Panc1 (cell line): ENCODE data around the gene AK8.

Source experiments
- CTCF ChIP-seq: fragments of 450-650 bp; IDR thresholded peaks from 2 replicates; pipeline ENCODE4 v1.5.1; 2017; ENCODE audit warnings: mild to moderate bottlenecking
- REST ChIP-seq, 2 experiments: IDR thresholded peaks; 2 replicates each; pipeline ENCODE4 v1.6.1; 2011 to 2012; ENCODE audit warnings: low read depth in 2 of 2, control low read depth in 1 of 2, low read length in 1 of 2, mild to moderate bottlenecking in 1 of 2, moderate library complexity in 1 of 2; ENCODE audit not compliant: insufficient read depth in 1 of 2

DNA sequence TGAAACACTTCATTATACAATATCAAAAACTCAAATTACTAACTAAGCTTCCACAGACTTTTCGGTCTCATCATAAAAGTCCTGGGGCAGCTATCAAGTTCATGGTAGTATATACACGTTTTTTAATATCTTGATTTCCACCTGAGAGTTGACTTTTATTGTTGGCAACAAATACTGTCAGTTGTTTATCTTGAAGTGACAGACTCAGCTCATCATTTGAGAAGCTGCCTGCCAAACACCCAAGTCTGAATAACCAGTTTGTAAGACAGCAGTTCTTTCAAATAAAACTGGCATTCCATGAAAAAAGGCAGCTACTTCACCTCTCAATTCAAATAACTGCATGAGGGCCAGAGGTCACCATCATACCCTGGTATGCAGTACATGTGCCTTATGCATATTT lies 31.2 kb upstream of the AK8 start:
- no peak for TF ChIP-seq CTCF
- no peak for TF ChIP-seq REST (IDR thresholded peaks at IDR 0.05; ENCODE audit: insufficient read depth in 1 of 2, low read depth in 2 of 2, low read length in 1 of 2)
